ENCODE results near the gene KAZN.
"Not testable (repeated sequence)": the region's sequence is repeated elsewhere in the genome, so short reads cannot be mapped to it uniquely, and the experiment has no call there.

The KAZN gene

GRCh38 chr1:15124362-15125100, 526.0 kb downstream of the KAZN start:
- DNase-seq = no peak

GRCh38 chr1:15125101-15125745, 526.7 kb downstream of the KAZN start:
- DNase-seq = no peak

GRCh38 chr1:15128077-15128476, 529.6 kb downstream of the KAZN start:
- no peak for DNase-seq

- DNase-seq = peak; percentile 84
Observed at GRCh38 chr1:15128520-15129313, 530.2 kb downstream of the KAZN start.

GRCh38 chr1:15129944-15130343, 531.5 kb downstream of the KAZN start:
- DNase-seq = no peak

GRCh38 chr1:15130607-15131006, 532.1 kb downstream of the KAZN start:
- DNase-seq = no peak

- DNase-seq = no peak
Observed at GRCh38 chr1:15132965-15133364, 534.5 kb downstream of the KAZN start.

- DNase-seq = no peak
Observed at GRCh38 chr1:15134285-15134684, 535.8 kb downstream of the KAZN start.

GRCh38 chr1:15135604-15136003, 537.1 kb downstream of the KAZN start:
- DNase-seq = not testable (repeated sequence)

- no peak for DNase-seq
Observed at GRCh38 chr1:15137809-15138208, 539.3 kb downstream of the KAZN start.

GRCh38 chr1:15139654-15140350, 541.3 kb downstream of the KAZN start:
- no peak for DNase-seq

- DNase-seq = peak; percentile 46
Observed at GRCh38 chr1:15141935-15142539, 543.6 kb downstream of the KAZN start.

GRCh38 chr1:15145327-15145726, 546.8 kb downstream of the KAZN start:
- no peak for DNase-seq

GRCh38 chr1:15146142-15146680, 547.7 kb downstream of the KAZN start:
- DNase-seq = no peak

GRCh38 chr1:15146971-15147376, 548.5 kb downstream of the KAZN start:
- DNase-seq = no peak

- DNase-seq = no peak
Observed at GRCh38 chr1:15148004-15148403, 549.5 kb downstream of the KAZN start.

- DNase-seq = no peak
Observed at GRCh38 chr1:15148475-15148874, 550.0 kb downstream of the KAZN start.

GRCh38 chr1:15148941-15149340, 550.5 kb downstream of the KAZN start:
- no peak for DNase-seq

GRCh38 chr1:15150376-15150775, 551.9 kb downstream of the KAZN start:
- DNase-seq = no peak

GRCh38 chr1:15151377-15151806, 552.9 kb downstream of the KAZN start:
- DNase-seq = no peak

GRCh38 chr1:15151871-15152270, 553.4 kb downstream of the KAZN start:
- no peak for DNase-seq

All from femur (tissue), 1 donor.